HepG2 (cell line): ENCODE data around the gene RABL6. TPM values are rescaled to one million over a fixed set of nuclear protein-coding genes. Genes with fewer than 3 reads are reported as not detected.

Source experiments
- ARID3A ChIP-seq: IDR thresholded peaks from 2 replicates; pipeline ENCODE4 v1.6.1; 2012; ENCODE audit warnings: low read depth, low read length, improper control_type of control experiment
- FOXA3 ChIP-seq: IDR thresholded peaks from 2 replicates; pipeline ENCODE4 v1.6.1; 2016; ENCODE audit warnings: missing genetic modification reagents, missing compliant biosample characterization
- FOXK2 ChIP-seq: fragments of 450-650 bp; IDR thresholded peaks from 2 replicates; pipeline ENCODE4 v1.6.1; 2016
- HIVEP1 ChIP-seq: sonication (generic); formaldehyde crosslinking; IDR thresholded peaks from 2 replicates; pipeline ENCODE4 v1.4.0; 2020; ENCODE audit warnings: mild to moderate bottlenecking, missing genetic modification reagents
- KLF13 ChIP-seq: sonication (generic); formaldehyde crosslinking; IDR thresholded peaks from 2 replicates; pipeline ENCODE4 v1.4.0; 2020; ENCODE audit warnings: mild to moderate bottlenecking, missing genetic modification reagents
- NR2F1 ChIP-seq, 2 experiments: fragments of 450-650 bp in 1 of 2; formaldehyde crosslinking in 1 of 2; IDR thresholded peaks; 2 replicates each; pipeline versions ENCODE4 v1.5.0 to v1.6.1; 2016 to 2020; ENCODE audit warnings: mild to moderate bottlenecking in 1 of 2, missing compliant biosample characterization in 1 of 2, missing genetic modification reagents in 1 of 2, moderate library complexity in 1 of 2
- POGZ ChIP-seq: sonication (generic); formaldehyde crosslinking; IDR thresholded peaks from 2 replicates; pipeline ENCODE4 v1.4.0; 2020; ENCODE audit warnings: mild to moderate bottlenecking, missing genetic modification reagents
- RELA ChIP-seq: sonication (generic); formaldehyde crosslinking; IDR thresholded peaks from 2 replicates; pipeline ENCODE4 v1.4.0; 2020; ENCODE audit warnings: missing genetic modification reagents
- SAP130 ChIP-seq: IDR thresholded peaks from 2 replicates; pipeline ENCODE4 v1.6.1; 2016; ENCODE audit warnings: low read depth
- TFE3 ChIP-seq: IDR thresholded peaks from 2 replicates; pipeline ENCODE4 v1.6.1; 2016
- YY1 ChIP-seq: IDR thresholded peaks from 2 replicates; pipeline ENCODE4 v1.6.1; 2011; ENCODE audit warnings: low read length, low read depth, moderate library complexity, mild to moderate bottlenecking; ENCODE audit not compliant: insufficient read depth, insufficient replicate concordance
- ZBTB7B ChIP-seq: sonication (generic); formaldehyde crosslinking; IDR thresholded peaks from 2 replicates; pipeline ENCODE4 v1.4.0; 2020; ENCODE audit warnings: missing genetic modification reagents
- ZFAT ChIP-seq: sonication (generic); formaldehyde crosslinking; conservative IDR thresholded peaks from 2 replicates; pipeline ENCODE4 v1.8.1; 2023; ENCODE audit warnings: missing genetic modification reagents, inconsistent platforms
- ZGPAT ChIP-seq: IDR thresholded peaks from 2 replicates; pipeline ENCODE4 v1.6.1; 2016; ENCODE audit warnings: mild to moderate bottlenecking
- ZNF121 ChIP-seq: sonication (generic); formaldehyde crosslinking; IDR thresholded peaks from 2 replicates; pipeline ENCODE4 v1.5.0; 2020; ENCODE audit warnings: mild to moderate bottlenecking, missing genetic modification reagents
- ZNF224 ChIP-seq: sonication (generic); formaldehyde crosslinking; IDR thresholded peaks from 2 replicates; pipeline ENCODE4 v1.5.0; 2020; ENCODE audit warnings: mild to moderate bottlenecking, missing genetic modification reagents
- ZNF333 ChIP-seq: sonication (generic); formaldehyde crosslinking; IDR thresholded peaks from 2 replicates; pipeline ENCODE4 v1.4.0; 2020; ENCODE audit warnings: mild to moderate bottlenecking, missing genetic modification reagents, borderline replicate concordance
- ZNF558 ChIP-seq: sonication (generic); formaldehyde crosslinking; IDR thresholded peaks from 2 replicates; pipeline ENCODE4 v1.9.0; 2022; ENCODE audit warnings: mild to moderate bottlenecking, missing genetic modification reagents, borderline replicate concordance
- ZNF598 ChIP-seq: sonication (generic); formaldehyde crosslinking; IDR thresholded peaks from 2 replicates; pipeline ENCODE4 v1.5.1; 2020; ENCODE audit warnings: mild to moderate bottlenecking, missing genetic modification reagents, borderline replicate concordance
- polyA plus RNA-seq, 8 experiments: library from polyadenylated mRNA; depleted of rRNA in 3 of 8; stranded (reverse) in 7 of 8; unstranded in 1 of 8; fragments of >200 nt; fragmentation: Illumina TruSeq in 4 of 8; extraction: Trizol in 4 of 8; gene quantifications; 2 replicates each; pipeline versions ENCODE4 v1.2.1 to v1.2.3, GENCODE V29; 2011 to 2016; ENCODE audit warnings: low read depth in 4 of 8, missing spikeins in 1 of 8, mixed read lengths in 1 of 8; ENCODE audit not compliant: insufficient read depth in 1 of 8
- total RNA-seq, 5 experiments: library from RNA; depleted of rRNA; stranded (reverse); fragments of >200 nt; fragmentation: Illumina TruSeq; extraction: Trizol; gene quantifications; 2 replicates each; pipeline ENCODE4 v1.2.3, GENCODE V29; 2016; ENCODE audit warnings: low read depth in 1 of 5
- TF ChIP-seq, protein P1 (sequence below): sonication (generic); formaldehyde crosslinking; IDR thresholded peaks from 2 replicates; pipeline ENCODE4 v1.4.0; 2020; ENCODE audit warnings: missing genetic modification reagents
- TF ChIP-seq, protein P2 (sequence below): sonication (generic); formaldehyde crosslinking; IDR thresholded peaks from 2 replicates; pipeline ENCODE4 v1.5.0; 2020; ENCODE audit warnings: mild to moderate bottlenecking, missing genetic modification reagents, borderline replicate concordance

Gene RABL6
- total and polyA plus RNA-seq, 2 of the 13 experiments (the other 11 are each of a cell fraction or from before 2014, with no cell fraction given): 81.5 to 125 TPM

DNA sequence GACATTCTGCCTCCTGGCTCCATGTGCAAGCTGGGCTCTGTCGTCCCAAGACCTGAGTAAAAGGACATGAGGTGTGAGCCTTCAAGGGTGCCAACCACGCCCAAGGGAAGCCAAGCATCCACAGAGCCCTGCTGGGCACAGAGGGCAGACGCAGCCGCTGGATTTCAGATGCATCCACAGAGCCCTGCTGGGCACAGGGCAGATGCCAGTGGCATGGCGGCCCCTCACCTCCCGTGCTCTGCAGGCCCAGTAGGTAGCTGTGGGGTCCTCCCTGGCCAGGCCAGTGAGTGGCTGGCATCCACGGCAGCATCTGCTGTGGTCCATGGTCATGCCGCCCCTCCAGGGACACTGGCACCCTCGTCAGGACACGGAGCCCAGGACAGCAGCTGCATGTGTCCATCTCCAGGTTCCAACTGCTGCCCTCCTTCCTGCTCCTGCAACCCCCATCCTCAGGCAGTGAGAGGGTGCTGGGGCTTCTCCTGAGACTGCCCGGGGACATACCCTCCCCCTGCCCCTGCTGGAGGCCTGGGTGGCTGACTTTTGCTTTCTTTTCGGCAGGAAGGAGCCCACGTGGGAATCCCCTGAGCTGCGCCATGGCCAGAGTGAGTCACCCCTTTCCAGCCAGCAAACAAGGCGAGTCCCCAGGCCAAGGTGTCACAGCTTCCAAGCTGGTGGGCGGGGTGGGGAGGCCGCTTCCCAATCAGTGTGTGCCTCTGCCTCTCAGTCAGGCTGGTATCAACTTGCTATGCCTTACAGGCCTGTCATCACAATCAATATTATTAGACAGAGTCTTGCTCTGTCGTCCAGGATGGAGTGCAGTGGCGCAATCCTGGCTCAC is 74.6 kb downstream of the RABL6 start (continued):
- peak; percentile 91 for TF ChIP-seq ZNF121
- peak; percentile 62; the same call in 1 of the 2 replicates for TF ChIP-seq FOXK2
- TF ChIP-seq, protein P1, sequence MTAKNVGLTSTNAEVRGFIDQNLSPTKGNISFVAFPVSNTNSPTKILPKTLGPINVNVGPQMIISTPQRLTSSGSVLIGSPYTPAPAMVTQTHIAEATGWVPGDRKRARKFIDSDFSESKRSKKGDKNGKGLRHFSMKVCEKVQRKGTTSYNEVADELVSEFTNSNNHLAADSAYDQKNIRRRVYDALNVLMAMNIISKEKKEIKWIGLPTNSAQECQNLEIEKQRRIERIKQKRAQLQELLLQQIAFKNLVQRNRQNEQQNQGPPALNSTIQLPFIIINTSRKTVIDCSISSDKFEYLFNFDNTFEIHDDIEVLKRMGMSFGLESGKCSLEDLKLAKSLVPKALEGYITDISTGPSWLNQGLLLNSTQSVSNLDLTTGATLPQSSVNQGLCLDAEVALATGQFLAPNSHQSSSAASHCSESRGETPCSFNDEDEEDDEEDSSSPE (CRISPR knock-in tag): 0 out of 2 replicates have a peak, but pooled peaks have one; percentile 38
- no peak for TF ChIP-seq KLF13 (CRISPR knock-in tag)
- peak; percentile 51; the same call in 1 of the 2 replicates for TF ChIP-seq ZNF598 (CRISPR knock-in tag)
- peak; percentile 79 for TF ChIP-seq ZGPAT
- no peak for TF ChIP-seq POGZ
- peak; percentile 39; the same call in 1 of the 2 replicates for TF ChIP-seq ZNF558 (CRISPR knock-in tag)
- peak; percentile 65 for TF ChIP-seq TFE3 (CRISPR knock-in tag)
- TF ChIP-seq RELA: peak; percentile 94
- TF ChIP-seq, protein P2, sequence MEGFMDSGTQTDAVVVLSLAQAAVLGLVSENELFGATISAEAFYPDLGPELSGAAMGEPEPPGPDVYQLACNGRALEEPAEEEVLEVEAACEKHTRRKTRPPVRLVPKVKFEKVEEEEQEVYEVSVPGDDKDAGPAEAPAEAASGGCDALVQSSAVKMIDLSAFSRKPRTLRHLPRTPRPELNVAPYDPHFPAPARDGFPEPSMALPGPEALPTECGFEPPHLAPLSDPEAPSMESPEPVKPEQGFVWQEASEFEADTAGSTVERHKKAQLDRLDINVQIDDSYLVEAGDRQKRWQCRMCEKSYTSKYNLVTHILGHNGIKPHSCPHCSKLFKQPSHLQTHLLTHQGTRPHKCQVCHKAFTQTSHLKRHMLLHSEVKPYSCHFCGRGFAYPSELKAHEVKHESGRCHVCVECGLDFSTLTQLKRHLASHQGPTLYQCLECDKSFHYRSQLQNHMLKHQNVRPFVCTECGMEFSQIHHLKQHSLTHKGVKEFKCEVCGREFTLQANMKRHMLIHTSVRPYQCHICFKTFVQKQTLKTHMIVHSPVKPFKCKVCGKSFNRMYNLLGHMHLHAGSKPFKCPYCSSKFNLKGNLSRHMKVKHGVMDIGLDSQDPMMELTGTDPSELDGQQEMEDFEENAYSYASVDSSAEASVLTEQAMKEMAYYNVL (CRISPR knock-in tag): 0 out of 2 replicates have a peak, but pooled peaks have one; percentile 55
- peak; percentile 99 for TF ChIP-seq HIVEP1
- peak; percentile 99 for TF ChIP-seq SAP130 (CRISPR knock-in tag)
- TF ChIP-seq ZNF333: no peak
- peak; percentile 85 for TF ChIP-seq FOXA3 (CRISPR knock-in tag)
- peak; percentile 79; the same call in 1 of the 2 replicates for TF ChIP-seq ARID3A
- TF ChIP-seq YY1: peak; percentile 82
- peak; percentile 77 for TF ChIP-seq ZBTB7B (CRISPR knock-in tag)
- no peak for TF ChIP-seq ZNF224 (CRISPR knock-in tag)
- TF ChIP-seq ZFAT (CRISPR knock-in tag): no peak
- 0 out of 4 replicates have a peak, but pooled peaks of 1 of the 2 experiments have one; percentile 4 for TF ChIP-seq NR2F1 (CRISPR knock-in tag; IDR thresholded peaks at IDR 0.05)
